Ascending aorta (tissue), 2 donors: ENCODE results near the gene RHOA. TPM values are rescaled to one million over a fixed set of nuclear protein-coding genes. Genes with fewer than 3 reads are reported as not detected.

Experiments
- DNase-seq, 2 donors: peaks; one replicate each; pipeline ENCODE4 v3.0.0-alpha.2; 2019; ENCODE audit warnings: low spot score in 2 of 2
- H3K27ac ChIP-seq, 2 donors: fragments of 200-600 bp; sonication (generic); one replicate each; pipeline ENCODE4 v1.5.1; 2016 to 2017; ENCODE audit warnings: mild to moderate bottlenecking in 1 of 2
- H3K27me3 ChIP-seq: fragments of 200-600 bp; sonication (generic); one replicate; pipeline ENCODE4 v1.5.1; 2017
- H3K36me3 ChIP-seq, 2 donors: fragments of 200-600 bp; sonication (generic); one replicate each; pipeline ENCODE4 v1.5.1; 2016
- H3K4me1 ChIP-seq, 2 donors: fragments of 200-600 bp; sonication (generic); one replicate each; pipeline ENCODE4 v1.5.1; 2016 to 2017; ENCODE audit warnings: mild to moderate bottlenecking in 1 of 2
- H3K4me3 ChIP-seq, 2 donors: fragments of 200-600 bp; sonication (generic); one replicate each; pipeline ENCODE4 v1.5.1; 2016 to 2017; ENCODE audit warnings: mild to moderate bottlenecking in 1 of 2
- H3K9me3 ChIP-seq, 2 donors: fragments of 200-600 bp; sonication (generic); one replicate each; pipeline ENCODE4 v1.5.1; 2016
- intact Hi-C: fragments of 100-400 bp; cut with DNase I; formaldehyde crosslinking; loops from one replicate; pipeline ENCODE4 v1.15.1; 2023
- total RNA-seq: library from RNA; depleted of rRNA; stranded (reverse); fragments of >200 nt; gene quantifications from one replicate; pipeline ENCODE4 v1.1.0, GENCODE V29; 2016
- TF ChIP-seq, protein P1 (sequence below), 3 experiments: fragments of 200-600 bp in 2 of 3; fragments of 450-650 bp in 1 of 3; sonication (generic) in 2 of 3; IDR thresholded peaks; one replicate each; pipeline ENCODE4 v1.5.1; 2016 to 2019; ENCODE audit warnings: antibody characterized with exemption in 3 of 3, mild to moderate bottlenecking in 1 of 3, moderate library complexity in 1 of 3

Gene RHOA
- total RNA-seq, 1 donor from 2014 or later = 426 TPM

DNA sequence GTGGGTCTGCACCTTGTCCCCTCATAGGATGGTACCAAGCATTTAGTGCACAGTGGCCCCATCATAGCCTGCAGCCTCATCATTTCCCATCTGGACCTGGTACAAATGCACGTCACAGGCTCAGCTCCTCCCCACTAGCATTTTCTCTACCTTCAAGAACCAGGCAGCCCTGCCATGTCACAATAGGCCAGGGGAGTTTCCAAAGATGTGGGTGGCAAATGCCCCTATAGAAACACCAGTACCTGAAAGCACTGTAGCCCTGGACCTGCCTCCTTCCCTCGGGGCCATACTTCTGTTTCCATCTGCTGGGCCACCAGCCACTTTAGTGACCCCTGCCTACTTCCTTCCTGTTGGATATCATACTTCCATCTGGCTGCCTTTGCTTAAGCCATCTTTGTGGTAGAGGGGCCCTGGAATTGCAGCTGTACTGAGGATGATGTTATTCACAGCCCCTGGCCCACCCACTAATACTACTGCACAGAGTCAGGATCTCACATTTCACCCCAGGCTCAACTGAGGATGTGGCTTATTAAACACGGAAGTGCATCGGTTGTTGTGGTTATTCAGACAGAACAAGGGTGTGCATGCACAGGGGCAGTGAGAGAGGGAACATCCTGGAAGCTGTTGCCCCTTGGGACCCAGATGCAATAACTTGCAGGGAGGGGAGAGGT is 4.3 kb upstream of the RHOA start:
- Histone ChIP-seq H3K9me3 (no peaks in the 10 kb centered on the region), H3K27me3 (no peaks in the 10 kb centered on the region), H3K4me3 (no peak overlapping the region), H3K36me3 (peaks cover 14 to 35% of the 10 kb centered on the region in 2 donors), H3K27ac (peak overlapping the region; percentile 55 to 99), H3K4me1 (peaks cover 0 to 17% of the 10 kb centered on the region in 2 donors)
- DNase-seq = no peak
- TF ChIP-seq, protein P1, sequence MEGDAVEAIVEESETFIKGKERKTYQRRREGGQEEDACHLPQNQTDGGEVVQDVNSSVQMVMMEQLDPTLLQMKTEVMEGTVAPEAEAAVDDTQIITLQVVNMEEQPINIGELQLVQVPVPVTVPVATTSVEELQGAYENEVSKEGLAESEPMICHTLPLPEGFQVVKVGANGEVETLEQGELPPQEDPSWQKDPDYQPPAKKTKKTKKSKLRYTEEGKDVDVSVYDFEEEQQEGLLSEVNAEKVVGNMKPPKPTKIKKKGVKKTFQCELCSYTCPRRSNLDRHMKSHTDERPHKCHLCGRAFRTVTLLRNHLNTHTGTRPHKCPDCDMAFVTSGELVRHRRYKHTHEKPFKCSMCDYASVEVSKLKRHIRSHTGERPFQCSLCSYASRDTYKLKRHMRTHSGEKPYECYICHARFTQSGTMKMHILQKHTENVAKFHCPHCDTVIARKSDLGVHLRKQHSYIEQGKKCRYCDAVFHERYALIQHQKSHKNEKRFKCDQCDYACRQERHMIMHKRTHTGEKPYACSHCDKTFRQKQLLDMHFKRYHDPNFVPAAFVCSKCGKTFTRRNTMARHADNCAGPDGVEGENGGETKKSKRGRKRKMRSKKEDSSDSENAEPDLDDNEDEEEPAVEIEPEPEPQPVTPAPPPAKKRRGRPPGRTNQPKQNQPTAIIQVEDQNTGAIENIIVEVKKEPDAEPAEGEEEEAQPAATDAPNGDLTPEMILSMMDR (IDR thresholded peaks at IDR 0.05) = no peak
- intact Hi-C loops = no loop called here

- Histone ChIP-seq H3K36me3 (peaks cover 10 to 35% of the 10 kb centered on the region in 2 donors), H3K27me3 (no peaks in the 10 kb centered on the region), H3K9me3 (no peaks in the 10 kb centered on the region), H3K4me3 (no peak overlapping the region), H3K4me1 (peaks cover 0 to 21% of the 10 kb centered on the region in 2 donors), H3K27ac (peak overlapping the region; percentile 55 to 99)
- TF ChIP-seq, protein P1 (IDR thresholded peaks at IDR 0.05) = no peak
- intact Hi-C loops = loop anchor here (5.0 kb wide), 4 partner anchors 33 to 407 kb away; partner anchors contain the start of genes USP4 and WDR6
- DNase-seq = no peak
Observed at GRCh38 chr3:49414753-49415152, 3.0 kb upstream of the RHOA start.

- TF ChIP-seq, protein P1 (IDR thresholded peaks at IDR 0.05) = no peak
- H3K9me3 ChIP-seq = no peaks in the 10 kb centered on the region
- DNase-seq = no peak
- peak overlapping the region; percentile 91 to 99 for H3K27ac ChIP-seq
- H3K27me3 ChIP-seq = no peaks in the 10 kb centered on the region
- H3K36me3 ChIP-seq = peaks cover 10 to 28% of the 10 kb centered on the region in 2 donors
- H3K4me3 ChIP-seq = peak overlapping the region; percentile 77 to 80
- peaks cover 0 to 33% of the 10 kb centered on the region in 2 donors for H3K4me1 ChIP-seq
- intact Hi-C loops = loop anchor here (5.0 kb wide), 4 partner anchors 34 to 406 kb away; partner anchors contain the start of genes USP4 and WDR6
Observed at GRCh38 chr3:49413338-49413734, 1.6 kb upstream of the RHOA start.

- no peak for DNase-seq
Observed at GRCh38 chr3:49412632-49413337, 1.0 kb upstream of the RHOA start.

DNA sequence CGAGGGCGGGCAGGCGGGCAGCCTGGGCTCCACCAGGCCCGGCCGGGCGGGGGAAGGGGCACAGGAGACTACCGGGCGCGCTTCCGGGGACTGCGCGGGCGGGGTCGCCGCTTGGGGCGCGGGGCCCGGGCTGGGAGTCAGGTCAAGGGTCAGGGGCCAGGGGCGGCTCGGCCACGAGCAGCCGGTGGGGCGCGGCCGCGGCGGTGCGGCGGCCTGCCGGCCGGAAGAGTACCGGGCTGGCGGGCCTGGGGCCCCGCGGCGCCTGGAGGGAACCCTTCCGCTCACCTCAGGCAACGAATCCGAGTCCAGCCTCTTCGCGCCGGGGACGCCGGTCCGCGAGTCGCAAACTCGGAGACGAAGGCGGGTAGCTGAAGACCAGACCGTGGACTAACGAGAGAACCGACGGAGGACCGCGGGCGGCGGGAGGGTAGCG is 225 bp downstream of the RHOA start:
- H3K27me3 ChIP-seq = no peaks in the 10 kb centered on the region
- H3K4me1 ChIP-seq = peaks cover 0 to 44% of the 10 kb centered on the region in 2 donors
- H3K9me3 ChIP-seq = no peaks in the 10 kb centered on the region
- peaks cover 8 to 16% of the 10 kb centered on the region in 2 donors for H3K36me3 ChIP-seq
- TF ChIP-seq, protein P1 (IDR thresholded peaks at IDR 0.05) = no peak
- peak overlapping the region; percentile 97 to 99 for H3K27ac ChIP-seq
- H3K4me3 ChIP-seq = peak overlapping the region; percentile 80 to 97
- intact Hi-C loops = loop anchor here (5.0 kb wide), 4 partner anchors 36 to 404 kb away; partner anchors contain the start of genes USP4 and WDR6
- DNase-seq = peak; percentile 19 to 85

More at GRCh38 chr3:49412632-49413337, 1.0 kb upstream of the RHOA start:
- Histone ChIP-seq H3K27ac (peak overlapping the region; percentile 91 to 99), H3K4me3 (peak overlapping the region; percentile 77 to 80), H3K36me3 (peaks cover 10 to 26% of the 10 kb centered on the region in 2 donors), H3K4me1 (peaks cover 0 to 39% of the 10 kb centered on the region in 2 donors), H3K27me3 (no peaks in the 10 kb centered on the region), H3K9me3 (no peaks in the 10 kb centered on the region)
- TF ChIP-seq, protein P1 (IDR thresholded peaks at IDR 0.05) = no peak
- intact Hi-C loops = loop anchor here (1.0 to 5.0 kb wide), 7 partner anchors 17 to 405 kb away; partner anchors contain the start of genes DAG1, GPX1, NICN1 and USP4
